ENCODE results near the gene ZNF581.

DNA sequence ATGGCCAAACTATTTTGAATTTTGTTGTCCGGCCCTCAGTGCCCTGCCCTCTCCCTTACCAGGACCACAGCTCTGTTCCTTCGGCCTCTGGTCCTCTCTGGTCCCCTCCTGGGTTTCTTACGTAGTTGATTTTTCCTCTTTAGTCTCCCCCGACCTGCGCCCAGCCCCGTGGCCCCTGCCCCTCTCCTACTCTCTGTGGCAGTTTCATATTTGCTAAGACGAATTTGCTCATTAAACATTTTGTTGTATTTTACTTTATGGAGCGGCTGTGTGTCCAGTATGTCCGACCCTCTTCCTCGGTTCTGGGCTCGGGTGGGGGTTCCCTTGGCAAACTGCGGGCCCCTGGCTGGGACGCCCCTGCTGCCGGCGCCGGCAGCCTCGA lies 31.0 kb downstream of the ZNF581 start:
- no peak for TF ChIP-seq POLR2AphosphoS5 (IDR thresholded peaks at IDR 0.05; ENCODE audit: borderline replicate concordance, low read depth, low read length)
- TF ChIP-seq EZH2 (IDR thresholded peaks at IDR 0.05) = no peak
- TF ChIP-seq FOXP2 (optimal IDR thresholded peaks at IDR 0.05; ENCODE audit: control extremely low read depth, extremely low read length, insufficient read depth) = no peak

Measured in SK-N-MC (cell line).